GM12878 (cell line): ENCODE data around the gene REV3L. TPM values are rescaled to one million over a fixed set of nuclear protein-coding genes. Genes with fewer than 3 reads are reported as not detected.
A peak's percentile ranks its signal among the peaks of the same experiment; 100 is the strongest.

Experiments used
- ATAC-seq: fragments of 200-7000 bp; cut with Tn5 transposase; 3 replicates; pipeline ENCODE4 v1.9.1; 2020; ENCODE audit warnings: mild to moderate bottlenecking, moderate library complexity
- BruUV-seq: library from RNA; stranded (reverse); fragments of 400-500 nt; replicated peaks from 2 replicates; lab custom pipeline; 2021; lab: Mats Ljungman, UMichigan
- CTCF ChIA-PET: fragments of 300-600 bp; sonication (Branson Sonifier 250); formaldehyde crosslinking; extraction: SDS; loops from one replicate; lab custom pipeline; 2021; ENCODE audit warnings: inconsistent platforms; lab: Yijun Ruan, JAX
- POLR2A ChIA-PET: fragments of 350-600 bp; formaldehyde crosslinking; extraction: SDS; loops from one replicate; lab custom pipeline; 2021; ENCODE audit warnings: inconsistent platforms; lab: Charles Lee
- RAD21 ChIA-PET: fragments of 300-600 bp; sonication (Branson Sonifier 250); formaldehyde crosslinking; loops from one replicate; lab custom pipeline; 2023; ENCODE audit warnings: antibody characterized with exemption; ENCODE audit not compliant: unreplicated experiment; lab: Charles Lee
- SMC1A ChIA-PET: fragments of 300-600 bp; sonication (Branson Sonifier 250); formaldehyde crosslinking; loops from one replicate; lab custom pipeline; 2023; ENCODE audit not compliant: unreplicated experiment, uncharacterized antibody; lab: Charles Lee
- DNase-seq: peaks from one replicate; pipeline ENCODE4 v3.0.0-alpha.2; 2011; ENCODE audit warnings: low read depth, low spot score
- FAIRE-seq: peaks from 3 replicates; lab custom pipeline; 2011; peaks lifted over from hg19 to GRCh38; lab: Jason Lieb, UNC
- H2AFZ ChIP-seq: 2 replicates; pipeline ENCODE4 v1.6.0; 2011; ENCODE audit warnings: low read depth, low read length, control low read depth; ENCODE audit not compliant: control insufficient read depth
- H3K27ac ChIP-seq: 2 replicates; pipeline ENCODE4 v1.5.1; 2011; ENCODE audit warnings: control low read depth; ENCODE audit not compliant: control insufficient read depth, insufficient read depth
- H3K27me3 ChIP-seq, 2 experiments: replicated peaks in 1 of 2; 2 replicates each; pipeline versions ENCODE4 v1.6.0 to v1.6.1; 2011; ENCODE audit warnings: low read length in 1 of 2; ENCODE audit not compliant: control insufficient read depth in 2 of 2, insufficient read depth in 2 of 2
- H3K36me3 ChIP-seq, 2 experiments: 2 replicates each; pipeline ENCODE4 v1.5.1; 2011; ENCODE audit warnings: low read length in 1 of 2; ENCODE audit not compliant: control insufficient read depth in 2 of 2, insufficient read depth in 2 of 2
- H3K4me1 ChIP-seq: 2 replicates; pipeline ENCODE4 v1.6.1; 2011; ENCODE audit warnings: mild to moderate bottlenecking, low read length, moderate library complexity, mixed read lengths; ENCODE audit not compliant: control insufficient read depth, insufficient read depth
- H3K4me2 ChIP-seq: 2 replicates; pipeline ENCODE4 v1.6.0; 2011; ENCODE audit warnings: control low read depth; ENCODE audit not compliant: control insufficient read depth, insufficient read depth
- H3K4me3 ChIP-seq: fragments of 200-600 bp; sonication (generic); 2 replicates; pipeline ENCODE4 v1.5.1; 2016
- H3K79me2 ChIP-seq: 2 replicates; pipeline ENCODE4 v1.6.0; 2011; ENCODE audit warnings: low read length; ENCODE audit not compliant: control insufficient read depth, insufficient read depth
- H3K9ac ChIP-seq: 2 replicates; pipeline ENCODE4 v1.8.0; 2011; ENCODE audit warnings: low read length, control low read depth, mixed read lengths; ENCODE audit not compliant: control insufficient read depth, insufficient read depth
- H3K9me3 ChIP-seq: replicated peaks from 3 replicates; pipeline ENCODE4 v1.5.1; 2011; ENCODE audit warnings: mild to moderate bottlenecking, low read length; ENCODE audit not compliant: control insufficient read depth, insufficient read depth
- H4K20me1 ChIP-seq: 2 replicates; pipeline ENCODE4 v1.6.0; 2011; ENCODE audit not compliant: control insufficient read depth, insufficient read depth
- ASH2L ChIP-seq: fragments of 300-600, 200-600 bp; sonication (generic); IDR thresholded peaks from 2 replicates; pipeline ENCODE4 v1.6.1; 2017; ENCODE audit warnings: low read depth, mild to moderate bottlenecking, borderline replicate concordance
- CHD2 ChIP-seq: IDR thresholded peaks from 2 replicates; pipeline ENCODE4 v1.6.1; 2011; ENCODE audit warnings: low read depth, low read length, improper control_type of control experiment, borderline replicate concordance
- E4F1 ChIP-seq: fragments of 450-650 bp; IDR thresholded peaks from 2 replicates; pipeline ENCODE4 v1.6.1; 2018; ENCODE audit warnings: borderline replicate concordance, mild to moderate bottlenecking; ENCODE audit not compliant: partially characterized antibody
- EED ChIP-seq: sonication (generic); IDR thresholded peaks from 2 replicates; pipeline ENCODE4 v1.6.1; 2016; ENCODE audit warnings: antibody characterized with exemption, low read depth
- ESRRA ChIP-seq: IDR thresholded peaks from 2 replicates; pipeline ENCODE4 v1.6.1; 2012; ENCODE audit warnings: mild to moderate bottlenecking, low read length, improper control_type of control experiment
- FOXM1 ChIP-seq: IDR thresholded peaks from 2 replicates; pipeline ENCODE4 v1.6.1; 2012; ENCODE audit warnings: low read depth, mild to moderate bottlenecking, inconsistent platforms, low read length, moderate library complexity
- HDAC2 ChIP-seq: fragments of 200-600 bp; sonication (generic); IDR thresholded peaks from 2 replicates; pipeline ENCODE4 v1.6.1; 2017
- HDAC6 ChIP-seq: fragments of 200-600 bp; sonication (generic); IDR thresholded peaks from one replicate; pipeline ENCODE4 v1.8.0; 2017; ENCODE audit warnings: antibody characterized with exemption; ENCODE audit not compliant: unreplicated experiment
- MEF2B ChIP-seq: fragments of 450-650 bp; IDR thresholded peaks from 2 replicates; pipeline ENCODE4 v1.6.1; 2018; ENCODE audit warnings: mild to moderate bottlenecking, moderate library complexity; ENCODE audit not compliant: partially characterized antibody, poor library complexity, severe bottlenecking
- NBN ChIP-seq: fragments of 450-650 bp; IDR thresholded peaks from 2 replicates; pipeline ENCODE4 v1.6.1; 2016
- NFXL1 ChIP-seq: fragments of 450-650 bp; IDR thresholded peaks from 2 replicates; pipeline ENCODE4 v1.6.1; 2017; ENCODE audit warnings: antibody characterized with exemption, mild to moderate bottlenecking, borderline replicate concordance
- POLR2AphosphoS5 ChIP-seq: IDR thresholded peaks from 2 replicates; pipeline ENCODE4 v1.6.1; 2011; ENCODE audit warnings: mild to moderate bottlenecking, low read length, inconsistent platforms
- RELB ChIP-seq: fragments of 450-650 bp; IDR thresholded peaks from 2 replicates; pipeline ENCODE4 v1.6.1; 2017; ENCODE audit warnings: low read depth, mild to moderate bottlenecking, moderate library complexity
- SMAD1 ChIP-seq: fragments of 450-650 bp; IDR thresholded peaks from 2 replicates; pipeline ENCODE4 v1.6.1; 2018; ENCODE audit warnings: mild to moderate bottlenecking, low read depth; ENCODE audit not compliant: partially characterized antibody
- SP1 ChIP-seq: IDR thresholded peaks from one replicate; pipeline ENCODE4 v1.6.1; 2011; ENCODE audit warnings: low read depth, low read length
- TCF3 ChIP-seq: IDR thresholded peaks from 2 replicates; pipeline ENCODE4 v1.6.1; 2012; ENCODE audit warnings: low read depth, mild to moderate bottlenecking, low read length, borderline replicate concordance; ENCODE audit not compliant: insufficient read depth
- TCF7 ChIP-seq: IDR thresholded peaks from 2 replicates; pipeline ENCODE4 v1.6.1; 2014; ENCODE audit warnings: antibody characterized with exemption, borderline replicate concordance
- WGBS: methylation state at CpG from one replicate; pipeline ENCODE4 v1.1.6; 2016; ENCODE audit warnings: low lambda C conversion rate; ENCODE audit not compliant: insufficient replicate concordance, insufficient coverage; ENCODE audit errors: missing lambda C conversion rate; 5-methylcytosine and 5-hydroxymethylcytosine counted together
- in situ Hi-C: fragments of 300-500 bp; cut with MboI; formaldehyde crosslinking; loops from 9 replicates; pipeline ENCODE4 v1.14.3; 2018; ENCODE audit warnings: mixed read lengths
- intact Hi-C: fragments of 100-400 bp; cut with micrococcal nuclease; formaldehyde crosslinking; loops from one replicate; pipeline ENCODE4 v1.14.2; 2022; ENCODE audit not compliant: unreplicated experiment
- polyA plus RNA-seq, 11 experiments: library from polyadenylated mRNA; depleted of rRNA in 4 of 11; unstranded in 6 of 11; stranded (reverse) in 5 of 11; fragments of >200 nt; fragmentation: Nextera tagmentation in 4 of 11; fragmentation: Illumina TruSeq in 1 of 11; extraction: Ambion mirVana in 4 of 11; extraction: Trizol in 1 of 11; gene quantifications; 1 replicate in 1 of 11; 2 replicates in 10 of 11; pipeline versions ENCODE4 v1.2.1 to v1.2.3, GENCODE V29; 2011 to 2016; ENCODE audit warnings: inconsistent platforms in 2 of 11, missing spikeins in 2 of 11, low read depth in 1 of 11
- total RNA-seq, 4 experiments: library from RNA; depleted of rRNA in 3 of 4; stranded (reverse); fragments of >200 nt in 3 of 4; fragmentation: Illumina TruSeq in 1 of 4; extraction: Trizol in 1 of 4; gene quantifications; 2 replicates each; pipeline versions ENCODE4 v1.2.1 to v1.2.3, GENCODE V29; 2013 to 2021

REV3L gene
- total and polyA plus RNA-seq, 10 of the 15 experiments (the other 5 are each of a cell fraction or from before 2014, with no cell fraction given), result 7.6 to 33.6 (median 21.5) TPM

GRCh38 chr6:111480988-111481822 is 1.8 kb downstream of the REV3L start:
- BruUV-seq, result TSS peak; percentile 59
- WGBS, result 52% methylated on average over 6 of the region's 6 CpGs
- no peaks in the 10 kb centered on the region for H3K27me3 ChIP-seq
- ChIA-PET POLR2A (interaction anchor here (1.2 to 1.5 kb wide), 2 partner anchors 70 to 222 kb away, joined by 3 to 4 read pairs; a partner anchor contains a TSS), RAD21 (interaction anchor here (0.6 to 1.7 kb wide), 6 partner anchors 9 to 283 kb away, joined by 3 to 25 read pairs (median 4); a partner anchor contains a TSS), CTCF (interaction anchor here (0.7 to 1.7 kb wide), 3 partner anchors 18 to 562 kb away, joined by 3 to 11 read pairs (median 3); a partner anchor contains a TSS), SMC1A (interaction anchor here (1.0 to 1.7 kb wide), 7 partner anchors 62 to 515 kb away, joined by 3 to 12 read pairs (median 3); partner anchors contain the start of gene TRAF3IP2)
- peak overlapping the region; percentile 98 for H3K27ac ChIP-seq
- DNase-seq (no peak), ATAC-seq (no peak), FAIRE-seq (no peak)
- peaks cover 13% of the 10 kb centered on the region; the same call in 1 of the 2 replicates for H3K4me1 ChIP-seq
- in situ Hi-C loops (no loop called here), intact Hi-C loops (loop anchor here (5.0 kb wide), 1 partner anchor 161 kb away; no protein-coding TSS in a partner anchor)
- no peaks in the 10 kb centered on the region; a peak in 1 of 4 replicates for H3K36me3 ChIP-seq
- TF ChIP-seq RELB, result no peak
- TF ChIP-seq SP1, result no peak
- TF ChIP-seq CHD2, result no peak
- TF ChIP-seq NBN, result no peak
- no peak for TF ChIP-seq HDAC6
- TF ChIP-seq FOXM1, result no peak
- no peak for TF ChIP-seq EED
- TF ChIP-seq HDAC2, result no peak
- no peak for TF ChIP-seq ESRRA
- TF ChIP-seq TCF3, result no peak
- no peak for TF ChIP-seq TCF7
- no peak for TF ChIP-seq SMAD1
- no peak for TF ChIP-seq NFXL1
- TF ChIP-seq E4F1, result no peak
- no peak for TF ChIP-seq ASH2L
- no peak for TF ChIP-seq POLR2AphosphoS5
- TF ChIP-seq MEF2B, result no peak
- peak overlapping the region; percentile 88 for H3K4me3 ChIP-seq
- H3K4me2 ChIP-seq, result peak overlapping the region; percentile 66
- peaks cover 88% of the 10 kb centered on the region for H3K79me2 ChIP-seq
- no peaks in the 10 kb centered on the region for H4K20me1 ChIP-seq
- H3K9ac ChIP-seq, result peak overlapping the region; percentile 96
- H2AFZ ChIP-seq, result no peak overlapping the region; the same call in 1 of the 2 replicates
- H3K9me3 ChIP-seq, result no peaks in the 10 kb centered on the region; the same call in 2 of the 3 replicates
